ENCODE data around the gene KIF13A. TPM values are rescaled to one million over a fixed set of nuclear protein-coding genes. Genes with fewer than 3 reads are reported as not detected.
"Not testable (repeated sequence)": the region's sequence is repeated elsewhere in the genome, so short reads cannot be mapped to it uniquely, and the experiment has no call there.

The KIF13A gene
- total RNA-seq, 1 experiment from 2014 or later, result 23.7 TPM

DNA sequence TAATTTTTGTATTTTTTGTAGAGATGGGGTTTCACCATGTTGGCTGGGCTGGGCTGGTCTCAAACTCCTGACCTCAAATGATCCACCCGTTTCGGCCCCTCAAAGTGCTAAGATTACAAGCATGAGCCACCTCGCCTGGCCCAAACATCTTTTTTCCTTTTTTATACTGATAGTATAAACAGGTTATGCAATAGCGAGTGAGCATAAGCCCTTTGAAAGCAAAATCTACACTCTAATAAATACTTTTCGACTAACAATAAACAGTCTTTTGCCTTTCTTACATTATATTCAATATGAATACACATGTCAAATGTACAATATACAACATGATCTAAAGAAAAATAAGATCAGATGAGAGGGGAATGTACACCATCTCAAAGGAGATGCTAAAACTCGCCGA is 38.7 kb downstream of the KIF13A start:
- in situ Hi-C loops (cut with HindIII; ENCODE audit: low pct_unique_long_range_greater_than_20kb, low sequenced_read_pairs), result no loop called here
- no peak for DNase-seq (ENCODE audit: low read depth)

DNA sequence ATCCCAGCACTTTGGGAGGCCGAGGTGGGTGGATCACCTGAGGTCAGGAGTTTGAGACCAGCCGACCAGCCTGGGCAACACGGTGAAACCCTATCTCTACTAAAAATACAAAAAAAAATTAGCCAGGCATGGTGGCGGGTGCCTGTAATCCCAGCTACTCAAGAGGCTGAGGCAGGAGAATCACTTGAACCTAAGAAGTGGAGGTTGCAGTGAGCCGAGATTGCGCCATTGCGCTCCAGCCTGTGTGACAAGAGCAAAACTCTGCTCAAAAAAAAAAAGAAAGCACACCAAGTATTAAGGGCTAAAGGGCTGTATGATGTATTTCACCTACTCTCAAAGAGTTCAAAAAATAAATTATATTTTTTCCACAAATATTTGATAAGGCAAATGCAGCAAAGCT is 39.9 kb downstream of the KIF13A start:
- in situ Hi-C loops (cut with HindIII; ENCODE audit: low pct_unique_long_range_greater_than_20kb, low sequenced_read_pairs), result not testable (repeated sequence)

GRCh38 chr6:17945575-17945974 is 41.9 kb downstream of the KIF13A start:
- in situ Hi-C loops (cut with HindIII; ENCODE audit: low pct_unique_long_range_greater_than_20kb, low sequenced_read_pairs), result no loop called here
- no peak for DNase-seq (ENCODE audit: low read depth)

More for the DNA sequence above, 39.9 kb downstream of the KIF13A start:
- DNase-seq (ENCODE audit: low read depth), result not testable (repeated sequence)

DNA sequence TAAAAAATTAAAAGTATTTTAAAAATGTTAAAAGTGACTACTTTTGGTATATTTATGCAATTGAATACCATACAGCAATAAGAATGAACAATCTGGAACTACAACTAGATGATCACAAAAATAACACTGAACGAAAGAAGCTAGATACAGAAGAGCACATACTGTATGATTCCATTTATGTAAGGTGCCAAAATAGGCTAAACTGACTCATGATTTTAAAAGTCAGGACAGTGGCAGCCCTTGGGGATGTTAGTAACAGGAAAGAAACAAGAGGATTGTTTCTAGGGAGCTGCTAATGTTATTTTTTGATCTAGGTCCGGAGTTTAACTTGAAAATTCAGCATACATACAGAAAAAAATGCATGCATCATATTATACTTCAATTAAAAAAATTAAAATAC is 42.3 kb downstream of the KIF13A start:
- DNase-seq (ENCODE audit: low read depth), result no peak
- in situ Hi-C loops (cut with HindIII; ENCODE audit: low pct_unique_long_range_greater_than_20kb, low sequenced_read_pairs), result no loop called here

GRCh38 chr6:17941318-17941717 is 46.1 kb downstream of the KIF13A start:
- in situ Hi-C loops (cut with HindIII; ENCODE audit: low pct_unique_long_range_greater_than_20kb, low sequenced_read_pairs), result no loop called here
- DNase-seq (ENCODE audit: low read depth), result no peak

DNA sequence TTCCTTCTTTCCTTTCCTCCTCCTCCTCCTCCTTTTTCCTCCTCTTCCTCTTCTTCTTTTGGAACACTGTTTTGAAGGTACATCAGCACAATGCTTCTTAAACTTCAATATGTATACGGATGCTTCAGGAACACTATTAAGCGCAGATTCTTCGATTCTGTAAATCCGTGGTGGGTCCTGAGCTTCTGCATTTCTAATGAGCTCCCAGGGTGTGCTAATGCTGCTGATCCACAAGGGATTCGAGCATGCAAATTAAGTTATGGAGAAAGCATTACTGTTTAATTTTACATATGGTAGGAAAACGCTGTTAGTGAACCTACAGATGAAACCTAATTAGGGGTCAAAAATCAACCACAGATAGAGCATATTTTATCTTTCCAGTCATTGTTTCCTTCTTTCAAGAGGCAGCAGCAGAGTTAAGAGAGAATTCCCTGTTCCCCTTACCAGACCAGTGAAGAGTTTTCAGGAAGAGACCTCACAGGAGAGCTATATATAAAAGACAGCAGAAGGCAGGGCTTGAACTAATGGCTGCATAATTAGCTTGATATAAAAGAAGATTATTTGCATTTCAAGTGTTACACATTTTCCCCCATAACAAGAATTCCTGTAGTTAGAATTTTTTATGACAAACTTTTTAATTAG is 47.2 kb downstream of the KIF13A start:
- no peak for DNase-seq (ENCODE audit: low read depth)
- in situ Hi-C loops (cut with HindIII; ENCODE audit: low pct_unique_long_range_greater_than_20kb, low sequenced_read_pairs), result no loop called here

- peak; percentile 18 for DNase-seq (ENCODE audit: low read depth)
- in situ Hi-C loops (cut with HindIII; ENCODE audit: low pct_unique_long_range_greater_than_20kb, low sequenced_read_pairs), result no loop called here
These were observed 48.5 kb downstream of the KIF13A start for GRCh38 chr6:17938901-17939300.

GRCh38 chr6:17935188-17936149 is 52.0 kb downstream of the KIF13A start:
- in situ Hi-C loops (cut with HindIII; ENCODE audit: low pct_unique_long_range_greater_than_20kb, low sequenced_read_pairs), result no loop called here
- no peak for DNase-seq (ENCODE audit: low read depth)

DNA sequence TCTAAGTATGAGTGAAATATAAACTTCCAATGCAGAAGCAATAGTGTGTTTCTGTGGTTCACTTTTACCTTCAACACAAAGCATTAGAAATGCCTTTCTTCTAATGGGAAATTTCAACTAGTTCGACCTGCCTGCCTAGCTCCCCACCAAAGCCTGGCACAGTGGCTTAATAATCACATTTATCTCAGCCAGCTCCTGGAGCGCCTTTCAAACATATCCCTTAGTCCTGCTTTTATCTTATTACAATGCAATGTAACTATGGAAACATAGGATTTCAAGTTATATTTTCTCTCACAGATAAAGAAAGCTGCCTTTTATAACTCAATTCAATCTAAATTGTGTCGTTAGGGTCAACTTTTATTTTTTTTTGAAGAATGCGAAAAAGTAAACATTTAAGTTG is 53.7 kb downstream of the KIF13A start:
- in situ Hi-C loops (cut with HindIII; ENCODE audit: low pct_unique_long_range_greater_than_20kb, low sequenced_read_pairs), result no loop called here
- DNase-seq (ENCODE audit: low read depth), result no peak

- no peak for DNase-seq (ENCODE audit: low read depth)
- in situ Hi-C loops (cut with HindIII; ENCODE audit: low pct_unique_long_range_greater_than_20kb, low sequenced_read_pairs), result no loop called here
These were observed 55.0 kb downstream of the KIF13A start for GRCh38 chr6:17932330-17932852.

DNA sequence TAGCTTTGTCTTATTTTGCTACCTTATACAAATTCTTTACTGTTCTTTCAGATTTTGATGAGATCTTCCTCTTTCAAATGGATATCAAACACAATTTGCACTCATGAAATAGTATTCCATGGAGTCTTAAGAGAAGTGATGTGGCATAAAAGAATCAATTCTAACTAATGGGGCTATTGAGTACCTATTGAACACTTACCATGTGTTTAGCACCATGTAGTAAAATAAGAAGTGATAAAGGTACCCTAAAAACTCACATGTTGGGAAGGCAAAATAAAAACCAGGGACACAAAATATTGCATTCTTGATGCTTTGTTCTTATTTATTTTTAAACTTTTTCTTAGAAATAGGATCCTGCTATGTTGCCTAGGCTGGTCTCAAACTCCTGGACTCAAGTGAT is 56.2 kb downstream of the KIF13A start:
- DNase-seq (ENCODE audit: low read depth), result no peak

DNA sequence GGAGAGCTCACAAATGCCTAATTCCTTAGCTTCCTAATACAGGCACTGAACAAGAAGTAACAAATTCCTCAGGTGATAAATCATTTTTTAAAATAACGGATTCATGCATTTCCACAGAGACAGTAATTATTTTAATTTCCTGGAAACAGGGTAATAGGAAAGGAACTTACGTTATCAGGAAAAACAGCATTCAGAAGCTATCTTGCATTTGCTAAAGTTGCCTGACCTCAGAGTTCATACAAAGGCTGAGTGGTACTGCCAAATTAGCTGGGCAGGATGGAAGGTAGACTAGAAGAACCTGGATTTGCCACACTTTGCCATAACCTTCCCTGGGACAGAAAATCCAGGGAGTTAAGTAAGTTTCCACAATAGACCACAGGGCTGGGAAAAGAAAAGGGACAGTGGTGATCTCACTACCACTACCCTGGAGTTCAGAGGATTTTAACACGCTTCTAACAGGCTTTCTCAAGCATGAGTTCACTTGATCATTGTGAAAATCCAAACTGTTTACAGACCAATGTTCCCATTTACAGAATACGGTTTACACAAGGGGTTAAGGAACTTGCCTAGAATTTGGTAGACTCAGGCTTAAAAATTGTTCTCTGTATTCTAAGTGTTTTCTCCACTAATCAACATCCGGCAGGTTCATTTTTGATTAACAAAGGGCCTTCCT is 57.0 kb downstream of the KIF13A start:
- no peak for DNase-seq (ENCODE audit: low read depth)
- in situ Hi-C loops (cut with HindIII; ENCODE audit: low pct_unique_long_range_greater_than_20kb, low sequenced_read_pairs), result no loop called here

More for the DNA sequence above, 56.2 kb downstream of the KIF13A start:
- in situ Hi-C loops (cut with HindIII; ENCODE audit: low pct_unique_long_range_greater_than_20kb, low sequenced_read_pairs), result no loop called here

GRCh38 chr6:17928514-17929430 is 58.7 kb downstream of the KIF13A start:
- in situ Hi-C loops (cut with HindIII; ENCODE audit: low pct_unique_long_range_greater_than_20kb, low sequenced_read_pairs), result no loop called here

GRCh38 chr6:17927705-17928104 is 59.7 kb downstream of the KIF13A start:
- DNase-seq (ENCODE audit: low read depth), result no peak
- in situ Hi-C loops (cut with HindIII; ENCODE audit: low pct_unique_long_range_greater_than_20kb, low sequenced_read_pairs), result no loop called here

More at GRCh38 chr6:17928514-17929430, 58.7 kb downstream of the KIF13A start:
- DNase-seq (ENCODE audit: low read depth), result peak; percentile 10

DNA sequence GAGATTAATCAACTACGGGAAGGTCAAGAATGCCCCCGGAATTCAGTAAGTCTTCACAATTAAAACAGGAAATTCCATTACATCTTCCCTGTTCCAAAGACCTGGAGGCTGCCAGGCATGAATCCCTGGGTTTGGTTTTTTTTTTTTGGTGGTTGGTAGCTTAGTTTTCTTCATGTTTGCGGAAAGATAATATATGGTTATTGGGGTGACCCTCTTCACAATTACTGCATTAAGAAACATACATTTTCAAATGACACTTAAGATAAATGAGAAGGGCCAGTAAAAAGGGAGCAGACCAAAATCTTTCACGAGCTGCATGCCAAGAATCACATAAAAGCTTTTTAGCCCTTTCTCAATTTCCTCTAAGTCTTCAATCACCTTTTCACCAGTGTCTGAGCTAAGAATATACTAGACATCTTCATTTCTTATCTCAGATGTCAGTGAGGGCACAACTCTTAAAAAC is 64.0 kb downstream of the KIF13A start:
- no peak for DNase-seq (ENCODE audit: low read depth)
- in situ Hi-C loops (cut with HindIII; ENCODE audit: low pct_unique_long_range_greater_than_20kb, low sequenced_read_pairs), result no loop called here

- in situ Hi-C loops (cut with HindIII; ENCODE audit: low pct_unique_long_range_greater_than_20kb, low sequenced_read_pairs), result no loop called here
- no peak for DNase-seq (ENCODE audit: low read depth)
These were observed 66.0 kb downstream of the KIF13A start for GRCh38 chr6:17921454-17921853.

DNA sequence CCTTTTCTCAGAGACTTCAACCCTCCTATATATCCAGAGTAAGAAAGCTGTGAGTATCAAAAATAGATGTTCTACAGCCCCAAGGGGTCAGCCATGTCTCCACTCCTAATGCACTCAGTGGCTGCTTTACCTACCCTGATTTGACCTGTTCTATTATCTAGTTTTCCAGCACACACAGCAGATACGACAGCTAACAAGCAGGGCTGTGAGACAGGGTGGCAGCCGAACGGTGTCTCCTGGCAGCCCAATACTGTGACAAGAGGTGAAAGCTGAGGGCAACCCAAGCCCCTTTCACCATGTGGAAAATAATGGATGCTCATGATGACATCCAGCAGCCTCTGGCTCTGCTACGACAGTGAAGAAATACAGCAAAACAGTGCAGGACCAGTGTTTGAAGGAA is 67.9 kb downstream of the KIF13A start:
- DNase-seq (ENCODE audit: low read depth), result no peak
- in situ Hi-C loops (cut with HindIII; ENCODE audit: low pct_unique_long_range_greater_than_20kb, low sequenced_read_pairs), result no loop called here
